LoVo (cell line): ENCODE data around the gene RNF169.

ENCODE experiments used
- DNase-seq: peaks from one replicate; pipeline ENCODE4 v3.0.0-alpha.2; 2016; ENCODE audit warnings: low spot score

RNF169 gene, protein sequence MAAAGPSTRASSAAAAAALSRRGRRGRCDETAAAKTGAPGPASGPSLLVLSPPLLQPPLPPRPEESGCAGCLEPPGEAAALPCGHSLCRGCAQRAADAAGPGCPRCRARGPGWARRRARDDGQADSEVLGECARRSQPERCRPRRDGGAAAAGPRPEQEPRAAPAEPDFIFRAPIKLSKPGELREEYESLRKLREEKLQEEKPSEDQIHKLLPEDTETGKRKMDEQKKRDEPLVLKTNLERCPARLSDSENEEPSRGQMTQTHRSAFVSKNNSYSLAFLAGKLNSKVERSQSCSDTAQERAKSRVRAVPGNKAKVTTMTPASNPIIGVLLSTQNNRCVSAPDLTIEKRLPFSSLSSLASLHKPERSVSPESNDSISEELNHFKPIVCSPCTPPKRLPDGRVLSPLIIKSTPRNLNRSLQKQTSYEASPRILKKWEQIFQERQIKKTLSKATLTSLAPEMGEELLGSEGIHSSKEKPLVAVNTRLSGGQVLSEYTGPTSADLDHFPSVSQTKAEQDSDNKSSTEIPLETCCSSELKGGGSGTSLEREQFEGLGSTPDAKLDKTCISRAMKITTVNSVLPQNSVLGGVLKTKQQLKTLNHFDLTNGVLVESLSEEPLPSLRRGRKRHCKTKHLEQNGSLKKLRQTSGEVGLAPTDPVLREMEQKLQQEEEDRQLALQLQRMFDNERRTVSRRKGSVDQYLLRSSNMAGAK

DNA sequence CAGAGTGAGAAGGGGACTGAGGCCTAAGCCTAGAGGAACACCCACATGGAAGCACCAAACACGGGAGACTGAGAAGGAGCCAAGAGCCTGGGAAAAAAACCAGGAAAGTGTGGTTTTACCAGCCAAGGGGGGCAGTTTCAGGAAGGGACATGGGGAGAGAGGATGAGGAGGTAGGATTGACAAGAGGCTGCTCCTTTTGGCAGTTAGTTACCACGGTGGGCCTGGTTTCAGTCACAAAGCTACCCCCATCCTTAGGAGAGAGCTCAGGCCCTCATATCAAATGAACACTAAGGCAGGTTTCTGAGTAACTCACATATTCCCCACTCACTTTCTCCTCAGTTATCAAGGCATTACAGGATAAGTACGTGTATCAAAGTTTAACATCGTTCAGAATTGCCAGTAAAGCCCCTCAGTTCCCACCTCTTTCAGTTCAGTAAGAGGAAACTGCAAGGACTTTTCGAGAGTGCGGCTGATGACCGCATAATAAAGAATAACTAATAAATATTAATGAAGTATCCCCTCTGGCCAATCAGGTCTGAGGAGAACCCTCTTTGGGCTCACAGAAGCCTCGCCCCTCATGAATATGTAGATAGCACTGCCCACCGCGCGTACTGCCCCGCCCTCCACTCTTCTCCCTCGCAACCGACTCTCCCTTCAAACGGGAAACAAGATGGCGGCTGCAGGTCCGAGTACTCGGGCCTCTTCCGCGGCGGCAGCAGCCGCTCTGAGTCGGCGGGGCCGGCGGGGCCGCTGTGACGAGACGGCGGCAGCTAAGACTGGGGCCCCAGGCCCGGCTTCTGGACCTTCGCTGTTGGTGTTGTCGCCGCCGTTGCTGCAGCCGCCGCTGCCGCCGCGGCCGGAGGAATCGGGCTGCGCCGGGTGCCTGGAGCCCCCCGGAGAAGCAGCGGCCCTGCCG lies at the start of gene RNF169:
Gene RNF169 (plus strand): TSS at position 639 of the 916 bp plus-strand sequence. CDS start 32 bp downstream, at position 671.
- peak; percentile 96 for DNase-seq

DNA sequence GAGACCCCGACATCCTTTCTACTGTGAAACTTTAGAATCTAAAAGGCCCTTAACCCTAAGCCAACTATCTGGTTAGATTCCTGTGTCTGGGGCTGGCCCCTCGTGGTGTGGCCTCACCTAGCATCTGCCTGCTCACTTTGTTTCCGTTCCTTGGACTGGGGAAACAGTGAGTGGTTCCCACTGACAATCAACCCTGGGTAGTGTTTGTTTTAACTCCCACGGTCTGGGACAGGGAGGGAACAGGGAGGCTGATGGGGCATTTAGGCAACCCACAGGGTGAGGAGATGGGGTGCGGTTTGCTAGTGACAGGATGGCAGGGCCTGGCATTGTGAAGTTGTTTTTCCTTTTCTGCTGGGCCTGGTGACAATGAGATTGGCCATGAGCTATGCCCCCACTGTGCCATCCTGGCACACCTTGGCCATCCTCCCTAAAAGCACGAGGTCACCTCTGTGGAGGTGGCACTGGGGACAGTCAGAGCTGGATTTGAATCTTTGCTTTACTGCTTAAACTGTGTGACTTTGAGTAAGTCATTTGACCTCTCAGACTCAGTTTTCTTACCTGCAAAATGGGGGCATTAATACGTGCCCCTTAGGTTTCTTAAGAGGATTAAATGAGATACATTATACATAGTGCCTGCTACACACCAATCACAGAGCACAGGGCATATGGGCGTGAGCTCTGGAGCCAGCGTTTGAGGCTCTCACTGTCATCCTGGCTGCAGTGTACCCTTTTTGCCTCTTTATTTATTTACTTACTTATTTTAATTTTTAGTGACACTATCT lies 48.8 kb upstream of the RNF169 start:
- no peak for DNase-seq

DNA sequence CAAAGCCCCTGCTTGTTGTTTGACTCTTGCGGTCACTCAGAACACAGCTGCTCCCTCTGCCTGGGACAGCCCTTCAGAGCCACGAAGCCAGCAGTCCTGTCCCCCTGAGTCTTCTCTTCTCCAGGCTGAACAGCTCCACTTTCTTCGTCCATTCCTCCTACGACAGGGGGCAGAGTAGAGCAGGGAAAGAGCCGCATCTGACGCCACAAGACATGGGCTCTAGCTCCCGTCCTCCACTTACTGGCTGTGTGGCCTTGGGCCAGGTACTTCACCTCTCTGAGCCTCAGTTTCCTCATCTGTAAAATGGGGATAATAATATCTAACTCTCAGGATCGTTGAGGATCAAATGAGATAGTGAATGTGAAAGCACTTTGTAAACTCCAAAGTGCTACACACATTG lies 47.3 kb upstream of the RNF169 start:
- DNase-seq: no peak

DNA sequence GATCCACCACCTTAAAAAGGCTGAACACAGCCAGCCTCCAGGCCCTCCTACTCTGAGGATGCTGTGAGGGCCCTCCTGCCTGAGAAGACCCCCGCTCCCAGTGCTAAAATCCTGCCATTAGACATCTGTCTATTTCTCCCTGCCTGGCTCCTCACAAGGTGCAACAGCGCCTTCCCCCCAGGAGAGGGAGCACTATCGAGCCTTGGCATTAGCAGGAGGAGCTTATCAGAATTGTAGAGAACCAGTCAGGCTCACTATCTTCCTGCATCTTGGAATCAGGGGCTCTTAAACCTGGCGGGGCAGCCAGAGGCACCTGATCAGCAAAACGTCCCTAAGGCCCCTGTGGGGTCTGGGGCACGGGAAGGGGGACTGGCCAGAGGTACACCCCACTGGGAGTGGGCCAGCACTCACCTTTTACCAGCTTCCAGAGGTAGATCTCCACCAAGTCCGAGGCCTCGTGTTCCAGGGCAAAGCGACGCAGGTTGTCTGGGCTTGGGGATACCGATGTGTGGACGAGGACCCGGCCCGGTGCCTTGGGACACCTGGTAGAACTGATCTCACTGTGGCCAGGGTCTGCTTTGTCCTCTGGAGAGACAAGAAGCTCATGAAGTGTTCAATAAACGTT lies 46.2 kb upstream of the RNF169 start:
- DNase-seq: peak; percentile 75

DNA sequence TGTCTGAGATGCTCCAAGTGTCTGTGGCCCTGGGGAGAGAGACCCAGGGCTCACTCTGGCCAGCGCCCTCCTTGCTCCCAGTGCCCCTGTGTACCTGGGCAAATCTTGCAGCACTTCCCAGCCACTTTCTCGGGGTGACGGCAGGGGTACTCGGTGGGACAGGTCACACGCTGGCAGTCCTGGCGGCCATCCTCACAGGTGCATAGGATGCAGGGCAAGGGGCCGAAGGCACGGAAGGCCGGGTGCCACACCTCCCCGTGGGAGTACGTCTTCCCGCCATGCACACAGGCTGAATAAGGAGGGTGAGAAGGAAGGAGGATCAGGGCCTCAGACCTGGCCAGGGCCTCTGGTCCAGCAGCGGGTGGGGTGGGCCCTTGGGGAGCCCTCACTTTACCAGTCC lies 45.4 kb upstream of the RNF169 start:
- DNase-seq: no peak

DNA sequence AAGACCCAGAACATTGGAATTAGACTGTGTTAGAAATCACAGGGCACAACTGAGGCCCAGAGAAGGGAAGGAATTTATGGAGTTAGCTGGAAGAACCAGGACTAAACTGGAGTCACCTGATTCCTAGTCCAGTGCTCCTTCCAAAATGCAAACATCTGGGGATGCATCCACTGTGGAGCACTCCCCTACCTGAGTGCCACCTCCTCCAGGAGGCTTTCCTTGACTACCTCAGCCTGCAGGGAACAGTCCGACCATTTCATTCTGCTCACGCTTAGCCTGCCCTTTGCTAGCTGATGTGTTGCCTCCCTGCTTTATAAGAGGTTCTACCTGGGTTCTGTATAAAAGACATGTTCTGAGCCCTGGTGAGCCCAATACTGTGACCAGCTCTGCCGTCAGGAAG lies 41.5 kb upstream of the RNF169 start:
- DNase-seq: no peak

DNA sequence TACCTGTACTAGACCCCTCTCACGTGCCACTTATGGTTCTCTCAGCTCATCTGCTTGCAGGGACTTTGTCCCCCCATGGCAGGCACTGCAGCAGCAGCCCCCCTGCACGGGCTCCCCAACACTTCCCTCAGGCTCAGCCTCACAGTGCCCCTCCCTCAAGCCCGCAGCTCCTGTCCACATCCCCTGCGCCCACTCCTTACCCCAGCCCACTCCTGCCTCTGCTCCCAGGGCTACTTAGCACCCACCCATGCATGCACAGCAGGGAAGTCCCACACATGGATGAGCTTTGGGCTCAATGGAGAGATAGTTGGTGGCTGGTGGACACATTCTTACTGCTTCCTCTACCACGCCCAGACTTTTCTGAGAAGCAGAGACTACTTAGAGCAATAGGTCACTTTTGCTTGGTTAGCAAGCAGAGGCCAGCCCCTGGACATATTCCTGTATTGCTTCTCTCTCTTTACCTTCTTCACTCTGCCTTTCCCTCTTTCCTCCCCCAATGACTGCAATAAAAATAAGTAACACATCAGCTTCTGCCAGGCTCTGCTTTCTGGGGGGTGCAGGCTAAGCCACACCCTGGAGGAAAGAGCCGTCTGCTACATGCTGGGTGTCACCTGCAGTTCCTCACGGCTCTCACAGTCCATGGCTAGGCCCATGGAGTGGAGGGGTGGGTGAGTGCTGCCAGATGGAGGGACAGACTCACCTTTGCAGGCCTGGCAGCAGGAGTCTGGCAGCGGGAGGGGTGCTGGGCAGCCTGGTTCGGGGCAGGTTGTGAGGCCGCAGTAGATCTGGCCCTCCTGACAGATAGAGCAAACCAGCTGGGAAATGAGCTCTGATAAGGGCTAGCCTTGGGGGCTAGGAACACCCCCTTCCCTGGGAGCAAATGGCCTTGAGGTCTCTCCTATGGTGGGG lies 40.8 kb upstream of the RNF169 start:
- no peak for DNase-seq

DNA sequence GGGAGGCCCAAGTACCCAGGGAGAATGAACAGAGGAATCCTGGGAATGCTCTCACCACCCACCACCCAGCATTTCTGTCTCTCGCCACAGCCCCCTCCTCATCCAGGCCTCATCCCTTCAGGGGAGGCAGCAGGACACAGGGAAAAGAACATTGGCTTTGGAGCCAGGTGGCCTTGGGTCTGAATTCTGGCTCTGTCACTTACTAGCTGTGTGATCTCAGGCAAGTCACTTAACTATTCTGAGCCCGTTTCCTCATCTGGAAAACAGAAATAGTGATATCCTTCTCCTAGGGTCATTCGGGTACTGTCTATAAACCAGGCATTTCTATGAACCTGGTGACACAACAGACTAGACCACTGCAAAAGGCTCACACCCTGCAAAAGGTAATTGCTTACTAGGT lies 39.5 kb upstream of the RNF169 start:
- no peak for DNase-seq

DNA sequence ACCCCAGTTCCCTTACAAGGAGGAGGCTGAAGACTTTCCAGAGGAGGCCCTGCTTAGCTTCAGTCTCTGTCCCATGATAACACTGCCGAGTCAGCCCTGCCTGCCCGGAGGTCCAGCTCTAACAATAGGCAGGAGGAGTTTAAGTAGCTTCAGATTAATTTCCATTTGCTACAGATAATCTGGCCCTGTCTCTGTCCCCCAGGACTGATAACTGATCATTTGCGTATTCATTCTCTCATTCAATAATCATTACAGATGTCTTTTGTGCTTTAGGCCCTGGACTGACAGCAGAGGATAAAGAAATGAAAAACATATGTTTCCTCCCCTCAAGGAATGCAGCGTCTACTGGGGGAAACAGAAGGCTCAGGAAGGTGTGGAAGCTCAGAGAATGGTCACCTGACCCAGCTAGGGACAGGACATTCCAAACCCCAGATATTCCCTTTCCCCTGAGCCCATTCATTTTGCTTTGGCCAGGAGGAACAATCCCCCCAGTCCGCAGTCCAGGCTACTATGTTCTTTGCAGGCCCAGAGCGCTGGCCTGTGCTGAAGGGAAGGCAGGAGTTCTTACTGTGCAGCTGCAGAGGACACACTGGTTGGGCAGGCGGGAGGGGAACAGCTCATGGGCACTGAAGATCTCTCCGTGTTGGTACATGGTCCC lies 38.2 kb upstream of the RNF169 start:
- DNase-seq: no peak

DNA sequence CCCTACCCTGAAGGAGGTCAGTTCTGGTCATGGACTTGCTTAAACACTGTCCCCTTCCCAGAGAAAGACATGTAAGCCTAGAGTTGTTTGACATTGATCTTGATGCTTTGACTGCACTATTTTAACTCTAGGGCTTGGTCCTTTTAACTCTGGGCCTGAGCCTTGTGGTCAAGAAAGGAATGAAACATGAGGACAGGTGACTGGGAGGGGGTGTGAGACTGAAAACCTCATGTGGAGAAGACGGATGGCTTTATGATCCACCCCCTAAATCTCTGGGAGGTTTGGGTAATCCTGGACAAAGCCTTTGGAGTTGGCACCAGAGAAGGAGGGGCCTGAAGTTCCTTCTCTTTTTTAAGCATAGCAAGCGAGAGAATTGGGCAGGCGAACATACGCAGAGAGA lies 35.0 kb upstream of the RNF169 start:
- DNase-seq: no peak

DNA sequence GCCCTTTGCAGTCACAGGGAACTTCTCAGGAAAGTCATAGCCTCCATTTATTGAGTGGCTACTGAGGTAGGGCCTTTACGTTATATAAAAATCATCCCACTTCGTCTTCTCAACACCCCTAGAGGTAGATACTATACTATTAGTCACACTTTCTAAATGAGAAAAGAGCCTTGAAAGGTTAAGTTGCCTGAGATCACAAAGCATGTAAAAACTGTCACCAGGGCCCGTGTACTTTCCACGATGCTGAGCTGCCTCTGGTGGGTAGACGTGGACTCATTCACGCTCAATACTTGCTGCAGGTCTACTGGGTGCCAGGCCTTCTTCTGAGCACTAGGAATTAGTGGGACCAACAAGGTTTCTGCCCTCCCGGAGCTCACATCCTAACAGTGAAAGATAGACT lies 33.7 kb upstream of the RNF169 start:
- no peak for DNase-seq

DNA sequence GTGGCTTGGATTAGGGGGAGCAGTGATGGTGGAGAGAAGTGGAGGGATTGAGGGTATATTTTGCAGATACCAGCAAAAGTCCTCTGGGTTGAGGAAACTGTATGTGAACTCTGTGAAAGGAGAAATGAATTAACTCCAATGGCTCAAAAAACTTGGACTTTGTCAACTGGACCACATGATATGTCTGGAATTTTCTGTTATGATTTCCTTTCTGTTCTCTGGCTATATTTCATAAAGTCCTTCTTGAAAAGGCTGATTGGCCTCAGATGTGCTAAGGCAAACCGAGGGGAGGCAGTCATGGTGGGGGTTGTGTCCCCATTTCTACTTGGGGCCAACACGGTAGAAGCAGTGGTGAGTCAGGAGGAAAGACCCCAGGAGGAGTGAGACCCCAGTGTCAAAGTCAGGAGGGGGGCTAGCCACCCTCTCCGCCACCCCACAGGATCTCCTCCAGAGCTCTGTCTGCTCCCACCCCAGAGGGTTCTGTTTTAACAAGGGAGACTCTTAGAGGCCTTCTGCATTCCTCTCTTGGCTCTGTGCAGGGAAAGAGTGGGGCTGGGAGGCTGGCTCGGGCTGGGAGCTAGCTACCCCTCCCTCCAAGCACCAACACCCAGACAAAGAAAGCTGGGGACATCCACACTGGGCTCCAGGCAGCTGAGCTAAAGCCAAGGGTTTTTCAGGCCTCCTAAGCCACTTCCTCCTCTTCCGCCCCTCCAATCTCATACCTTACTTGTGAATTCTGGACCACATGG lies 31.3 kb upstream of the RNF169 start:
- DNase-seq: no peak

DNA sequence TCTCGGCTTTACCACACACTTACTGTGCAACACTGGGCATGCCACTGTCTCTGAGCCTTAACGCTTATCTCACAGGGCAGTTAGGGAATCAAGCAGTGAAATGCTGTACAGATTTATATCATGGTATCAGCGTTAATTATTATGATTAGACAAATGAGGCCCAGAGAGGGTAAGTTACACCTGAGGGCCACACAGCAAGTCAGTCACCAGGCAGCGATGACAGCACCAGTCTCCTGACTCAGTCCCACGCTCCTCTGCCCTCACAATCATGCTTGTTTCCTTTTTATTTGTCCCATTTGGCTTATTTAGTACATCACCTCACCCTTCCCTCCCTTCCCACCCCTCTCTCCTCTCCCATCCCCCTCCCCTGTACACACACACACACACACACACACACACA lies 29.6 kb upstream of the RNF169 start:
- no peak for DNase-seq

DNA sequence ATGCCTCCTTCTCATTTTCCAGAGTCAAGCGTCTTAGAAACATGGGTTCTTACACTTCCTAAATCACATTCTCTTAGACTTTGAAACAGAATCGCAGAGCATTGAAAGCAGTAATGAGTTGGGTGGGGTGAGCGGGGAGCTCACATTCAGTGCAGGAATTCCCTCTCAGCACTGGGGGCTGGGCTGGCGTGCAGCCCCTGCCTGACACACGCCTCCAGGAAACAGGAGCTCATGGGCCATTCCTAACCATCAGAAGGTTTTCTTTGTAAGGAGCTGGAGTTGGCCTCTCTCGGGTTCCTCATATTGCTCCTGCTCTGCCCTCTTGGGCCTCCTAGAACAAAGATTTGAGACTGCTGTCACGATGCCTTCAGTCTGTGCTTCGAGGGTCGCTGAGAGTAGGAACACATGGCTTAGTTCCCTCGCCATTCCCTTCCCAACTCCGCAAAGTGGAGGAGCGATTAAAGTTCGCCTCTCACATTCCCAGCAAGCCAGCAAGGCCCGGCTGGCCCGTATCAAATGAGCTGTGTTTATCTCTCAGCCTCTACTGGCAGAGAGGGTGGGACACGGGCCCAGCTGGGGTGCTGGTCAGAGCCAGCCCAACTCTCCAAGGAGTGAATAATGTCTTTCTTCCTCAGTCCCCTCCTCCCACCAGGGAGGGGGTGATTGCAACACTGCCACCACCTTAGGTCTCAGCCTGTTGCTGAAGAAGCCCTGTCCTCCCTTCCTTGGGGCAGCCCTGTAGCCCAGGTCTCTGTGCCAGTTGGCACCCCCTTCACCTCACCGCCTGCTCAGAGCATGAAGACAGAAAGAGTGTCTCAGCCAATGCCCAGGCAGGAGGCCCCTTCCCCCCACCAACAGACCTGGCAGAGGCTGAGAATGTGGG lies 27.8 kb upstream of the RNF169 start:
- no peak for DNase-seq

DNA sequence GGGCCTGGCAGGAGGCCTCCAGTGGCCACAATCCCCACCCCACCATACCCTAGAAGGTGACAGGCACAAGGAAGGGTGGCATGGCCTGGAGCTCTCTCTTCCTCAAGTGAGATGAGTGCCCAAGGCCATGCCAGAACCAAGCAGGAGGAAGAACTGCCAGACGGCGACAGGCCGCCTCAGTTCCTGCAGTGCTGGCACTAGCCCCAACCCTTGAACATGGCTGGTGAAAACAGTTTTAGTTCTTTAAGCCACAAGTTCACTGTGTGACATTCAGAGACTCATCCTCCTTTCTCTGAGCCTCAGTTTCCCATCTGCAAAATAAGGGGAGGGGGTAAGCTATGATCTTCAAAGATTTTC lies 27.2 kb upstream of the RNF169 start:
- no peak for DNase-seq

DNA sequence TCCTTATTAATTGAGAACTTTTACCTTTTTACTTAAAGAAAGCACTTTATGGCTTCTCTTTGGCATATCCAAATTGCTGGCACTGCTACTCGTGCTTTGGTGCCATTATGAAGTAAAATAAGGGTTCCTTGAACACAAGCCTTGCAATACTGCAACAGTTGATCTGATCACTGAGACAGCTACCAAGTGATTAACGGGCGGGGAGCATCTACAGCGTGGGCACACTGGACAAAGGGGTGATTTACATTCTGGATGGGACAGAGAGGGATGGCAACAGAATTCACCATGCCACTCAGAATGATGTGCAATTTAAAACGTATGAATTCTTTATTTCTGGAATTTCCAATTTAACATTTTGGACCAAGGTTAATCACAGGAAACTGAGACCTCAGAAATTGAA lies 25.1 kb upstream of the RNF169 start:
- DNase-seq: no peak

DNA sequence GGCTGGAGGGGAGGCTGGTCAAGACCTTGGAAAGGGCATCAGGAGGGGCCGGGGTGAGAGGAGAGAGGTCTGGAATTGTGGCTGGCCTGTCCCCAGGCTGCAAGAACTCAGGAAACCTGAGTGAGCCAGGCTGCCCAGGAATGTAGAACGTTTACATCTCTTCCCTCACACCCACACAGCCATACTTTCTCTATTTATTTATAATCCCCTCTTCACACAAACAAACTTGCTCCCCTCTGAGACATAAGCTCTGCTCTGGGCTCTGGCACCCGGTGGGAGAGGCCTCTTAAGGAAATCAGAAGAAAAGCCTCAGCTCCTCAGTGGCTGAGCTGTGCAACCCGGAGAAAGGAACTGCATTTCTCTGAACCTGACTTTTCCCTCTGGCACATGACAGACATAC lies 22.9 kb upstream of the RNF169 start:
- DNase-seq: no peak
